Measurements from ENCODE around the gene VSX1.

The VSX1 gene

GRCh38 chr20:25058847-25059810, 22.8 kb downstream of the VSX1 start:
- no CpG with 5 or more reads among the region's 20 CpGs for whole genome bisulfite sequencing (ENCODE audit: insufficient coverage, insufficient read length)
- Histone ChIP-seq H3K9me3 (ENCODE audit: control insufficient read depth, insufficient read depth, low read length) (no peaks in the 10 kb centered on the region), H3K36me3 (ENCODE audit: control insufficient read depth, insufficient read depth, low read length) (no peaks in the 10 kb centered on the region), H3K4me3 (ENCODE audit: low read length) (no peak overlapping the region), H3K4me1 (ENCODE audit: control insufficient read depth, insufficient read depth, low read length) (0 out of 2 replicates have a peak, but pooled peaks cover 1% of the 10 kb centered on the region), H3K27ac (ENCODE audit: low read length) (no peak overlapping the region), H3K27me3 (ENCODE audit: control insufficient read depth, insufficient read depth, low read length) (peaks cover 36% of the 10 kb centered on the region; the same call in 1 of the 2 replicates)
- DNase-seq (ENCODE audit: low read depth, low spot score) = no peak

- Histone ChIP-seq H3K4me1 (ENCODE audit: control insufficient read depth, insufficient read depth, low read length) (0 out of 2 replicates have a peak, but pooled peaks cover 1% of the 10 kb centered on the region), H3K27ac (ENCODE audit: low read length) (no peak within 1 kb of the TSS), H3K4me3 (ENCODE audit: low read length) (peak within 1 kb of the TSS; percentile 48), H3K9me3 (ENCODE audit: control insufficient read depth, insufficient read depth, low read length) (no peaks in the 10 kb centered on the region), H3K27me3 (ENCODE audit: control insufficient read depth, insufficient read depth, low read length) (peaks cover 36% of the 10 kb centered on the region; the same call in 1 of the 2 replicates), H3K36me3 (ENCODE audit: control insufficient read depth, insufficient read depth, low read length) (no peaks in the 10 kb centered on the region)
- no CpG with 5 or more reads among the region's 56 CpGs for WGBS (ENCODE audit: insufficient coverage, insufficient read length)
- DNase-seq (ENCODE audit: low read depth, low spot score) = no peak
These were observed 23.7 kb downstream of the VSX1 start, which contains the start of gene ACSS1 for GRCh38 chr20:25058051-25058846. Gene ACSS1, minus strand, starts transcription at chr20:25058139. Its CDS starts 37 bp downstream, at chr20:25058102.

- Histone ChIP-seq H3K27me3 (ENCODE audit: control insufficient read depth, insufficient read depth, low read length) (peaks cover 36% of the 10 kb centered on the region; the same call in 1 of the 2 replicates), H3K27ac (ENCODE audit: low read length) (no peak overlapping the region), H3K9me3 (ENCODE audit: control insufficient read depth, insufficient read depth, low read length) (no peaks in the 10 kb centered on the region), H3K4me1 (ENCODE audit: control insufficient read depth, insufficient read depth, low read length) (peaks cover 1% of the 10 kb centered on the region; the same call in 1 of the 2 replicates), H3K4me3 (ENCODE audit: low read length) (peak overlapping the region; percentile 48), H3K36me3 (ENCODE audit: control insufficient read depth, insufficient read depth, low read length) (no peaks in the 10 kb centered on the region)
- WGBS (ENCODE audit: insufficient coverage, insufficient read length) = no CpG with 5 or more reads among the region's 86 CpGs
- no peak for DNase-seq (ENCODE audit: low read depth, low spot score)
These were observed 24.5 kb downstream of the VSX1 start for GRCh38 chr20:25057234-25058050.

- peak overlapping the region; percentile 48; the same call in 1 of the 2 replicates for H3K4me3 ChIP-seq (ENCODE audit: low read length)
- DNase-seq (ENCODE audit: low read depth, low spot score) = no peak
- H3K27ac ChIP-seq (ENCODE audit: low read length) = no peak overlapping the region
- no peaks in the 10 kb centered on the region for H3K36me3 ChIP-seq (ENCODE audit: control insufficient read depth, insufficient read depth, low read length)
- peaks cover 3% of the 10 kb centered on the region; the same call in 1 of the 2 replicates for H3K4me1 ChIP-seq (ENCODE audit: control insufficient read depth, insufficient read depth, low read length)
- no CpG with 5 or more reads among the region's 24 CpGs for WGBS (ENCODE audit: insufficient coverage, insufficient read length)
- no peaks in the 10 kb centered on the region for H3K9me3 ChIP-seq (ENCODE audit: control insufficient read depth, insufficient read depth, low read length)
- peaks cover 36% of the 10 kb centered on the region; the same call in 1 of the 2 replicates for H3K27me3 ChIP-seq (ENCODE audit: control insufficient read depth, insufficient read depth, low read length)
These were observed 25.2 kb downstream of the VSX1 start for GRCh38 chr20:25056690-25057233.

GRCh38 chr20:25055711-25056495, 26.0 kb downstream of the VSX1 start:
- Histone ChIP-seq H3K4me1 (ENCODE audit: control insufficient read depth, insufficient read depth, low read length) (peaks cover 3% of the 10 kb centered on the region; the same call in 1 of the 2 replicates), H3K4me3 (ENCODE audit: low read length) (no peak overlapping the region), H3K27ac (ENCODE audit: low read length) (no peak overlapping the region), H3K27me3 (ENCODE audit: control insufficient read depth, insufficient read depth, low read length) (peaks cover 34% of the 10 kb centered on the region; the same call in 1 of the 2 replicates), H3K36me3 (ENCODE audit: control insufficient read depth, insufficient read depth, low read length) (no peaks in the 10 kb centered on the region), H3K9me3 (ENCODE audit: control insufficient read depth, insufficient read depth, low read length) (no peaks in the 10 kb centered on the region)
- no peak for DNase-seq (ENCODE audit: low read depth, low spot score)
- WGBS (ENCODE audit: insufficient coverage, insufficient read length) = no CpG with 5 or more reads among the region's 8 CpGs

- H3K27ac ChIP-seq (ENCODE audit: low read length) = no peak overlapping the region
- peaks cover 28% of the 10 kb centered on the region; the same call in 1 of the 2 replicates for H3K27me3 ChIP-seq (ENCODE audit: control insufficient read depth, insufficient read depth, low read length)
- WGBS (ENCODE audit: insufficient coverage, insufficient read length) = no CpG with 5 or more reads among the region's 10 CpGs
These were observed 26.8 kb downstream of the VSX1 start for GRCh38 chr20:25054995-25055629.

GRCh38 chr20:25054096-25054820, 27.7 kb downstream of the VSX1 start:
- H3K4me1 ChIP-seq (ENCODE audit: control insufficient read depth, insufficient read depth, low read length) = peaks cover 3% of the 10 kb centered on the region; the same call in 1 of the 2 replicates

More at GRCh38 chr20:25054995-25055629, 26.8 kb downstream of the VSX1 start:
- H3K36me3 ChIP-seq (ENCODE audit: control insufficient read depth, insufficient read depth, low read length) = no peaks in the 10 kb centered on the region
- no peaks in the 10 kb centered on the region for H3K9me3 ChIP-seq (ENCODE audit: control insufficient read depth, insufficient read depth, low read length)
- DNase-seq (ENCODE audit: low read depth, low spot score) = no peak
- peaks cover 3% of the 10 kb centered on the region; the same call in 1 of the 2 replicates for H3K4me1 ChIP-seq (ENCODE audit: control insufficient read depth, insufficient read depth, low read length)
- no peak overlapping the region for H3K4me3 ChIP-seq (ENCODE audit: low read length)

GRCh38 chr20:25053255-25054031, 28.5 kb downstream of the VSX1 start:
- no peaks in the 10 kb centered on the region for H3K9me3 ChIP-seq (ENCODE audit: control insufficient read depth, insufficient read depth, low read length)
- no peak overlapping the region for H3K27ac ChIP-seq (ENCODE audit: low read length)
- peaks cover 2% of the 10 kb centered on the region; the same call in 1 of the 2 replicates for H3K4me1 ChIP-seq (ENCODE audit: control insufficient read depth, insufficient read depth, low read length)
- no peaks in the 10 kb centered on the region for H3K36me3 ChIP-seq (ENCODE audit: control insufficient read depth, insufficient read depth, low read length)
- no peak overlapping the region for H3K4me3 ChIP-seq (ENCODE audit: low read length)
- DNase-seq (ENCODE audit: low read depth, low spot score) = no peak
- peaks cover 15% of the 10 kb centered on the region; the same call in 1 of the 2 replicates for H3K27me3 ChIP-seq (ENCODE audit: control insufficient read depth, insufficient read depth, low read length)
- WGBS (ENCODE audit: insufficient coverage, insufficient read length) = no CpG with 5 or more reads among the region's 11 CpGs

More at GRCh38 chr20:25054096-25054820, 27.7 kb downstream of the VSX1 start:
- peaks cover 23% of the 10 kb centered on the region; the same call in 1 of the 2 replicates for H3K27me3 ChIP-seq (ENCODE audit: control insufficient read depth, insufficient read depth, low read length)
- no peaks in the 10 kb centered on the region for H3K36me3 ChIP-seq (ENCODE audit: control insufficient read depth, insufficient read depth, low read length)
- no peak overlapping the region for H3K4me3 ChIP-seq (ENCODE audit: low read length)
- whole genome bisulfite sequencing (ENCODE audit: insufficient coverage, insufficient read length) = no CpG with 5 or more reads among the region's 3 CpGs
- no peak overlapping the region for H3K27ac ChIP-seq (ENCODE audit: low read length)
- H3K9me3 ChIP-seq (ENCODE audit: control insufficient read depth, insufficient read depth, low read length) = no peaks in the 10 kb centered on the region
- DNase-seq (ENCODE audit: low read depth, low spot score) = no peak
